GM20431 (cell line): Measurements from ENCODE around the gene ASCC1.
"Not testable (repeated sequence)": the region's sequence is repeated elsewhere in the genome, so short reads cannot be mapped to it uniquely, and the experiment has no call there.

Source experiments
- in situ Hi-C: fragments of 300-500 bp; cut with MseI, MboI; formaldehyde crosslinking; loops from one replicate; pipeline ENCODE4 v1.15.0; 2020; ENCODE audit warnings: low sequenced_read_pairs; ENCODE audit not compliant: unreplicated experiment

Gene ASCC1

GRCh38 chr10:72136225-72136624 lies 79.9 kb downstream of the ASCC1 start:
- in situ Hi-C loops, result not testable (repeated sequence)

GRCh38 chr10:72134785-72135767 lies 81.0 kb downstream of the ASCC1 start:
- in situ Hi-C loops, result no loop called here

GRCh38 chr10:72133517-72133916 lies 82.6 kb downstream of the ASCC1 start:
- in situ Hi-C loops, result no loop called here

- in situ Hi-C loops, result no loop called here
Measured at GRCh38 chr10:72132854-72133253, 83.2 kb downstream of the ASCC1 start.

- in situ Hi-C loops, result loop anchor here (10.0 kb wide), 1 partner anchor 217 kb away; no protein-coding TSS in a partner anchor
Measured at GRCh38 chr10:72127571-72127970, 88.5 kb downstream of the ASCC1 start.

GRCh38 chr10:72126872-72127232 lies 89.2 kb downstream of the ASCC1 start:
- in situ Hi-C loops, result loop anchor here (10.0 kb wide), 1 partner anchor 218 kb away; no protein-coding TSS in a partner anchor

- in situ Hi-C loops, result loop anchor here (10.0 kb wide), 1 partner anchor 218 kb away; no protein-coding TSS in a partner anchor
Measured at GRCh38 chr10:72126184-72126871, 89.7 kb downstream of the ASCC1 start.

GRCh38 chr10:72124989-72125388 lies 91.1 kb downstream of the ASCC1 start:
- in situ Hi-C loops, result loop anchor here (10.0 kb wide), 1 partner anchor 220 kb away; no protein-coding TSS in a partner anchor

- in situ Hi-C loops, result loop anchor here (10.0 kb wide), 1 partner anchor 220 kb away; no protein-coding TSS in a partner anchor
Measured at GRCh38 chr10:72124381-72124780, 91.7 kb downstream of the ASCC1 start.

GRCh38 chr10:72123616-72124015 lies 92.5 kb downstream of the ASCC1 start:
- in situ Hi-C loops, result loop anchor here (10.0 kb wide), 1 partner anchor 221 kb away; no protein-coding TSS in a partner anchor

GRCh38 chr10:72122221-72122620 lies 93.9 kb downstream of the ASCC1 start:
- in situ Hi-C loops, result loop anchor here (10.0 kb wide), 1 partner anchor 223 kb away; no protein-coding TSS in a partner anchor

GRCh38 chr10:72121389-72121788 lies 94.7 kb downstream of the ASCC1 start:
- in situ Hi-C loops, result loop anchor here (10.0 kb wide), 1 partner anchor 223 kb away; no protein-coding TSS in a partner anchor

GRCh38 chr10:72116372-72116771 lies 99.7 kb downstream of the ASCC1 start:
- in situ Hi-C loops, result no loop called here

- in situ Hi-C loops, result no loop called here
Measured at GRCh38 chr10:72114706-72115450, 101.2 kb downstream of the ASCC1 start.

- in situ Hi-C loops, result no loop called here
Measured at GRCh38 chr10:72110673-72111401, 105.2 kb downstream of the ASCC1 start.

GRCh38 chr10:72109636-72110157 lies 106.4 kb downstream of the ASCC1 start:
- in situ Hi-C loops, result no loop called here

GRCh38 chr10:72108830-72109635 lies 107.0 kb downstream of the ASCC1 start:
- in situ Hi-C loops, result no loop called here

- in situ Hi-C loops, result not testable (repeated sequence)
Measured at GRCh38 chr10:72108004-72108370, 108.1 kb downstream of the ASCC1 start.
